T-helper 2 cell treated with Interferon-gamma antibody and Interleukin-4, amounts not matched to agents 100 ng/mL and 5 ng/mL, for 36 hours (primary cell): Measurements from ENCODE around the gene GRIK1. TPM values are rescaled to one million over a fixed set of nuclear protein-coding genes. Genes with fewer than 3 reads are reported as not detected.

ENCODE experiments used
- intact Hi-C: fragments of 100-400 bp; cut with micrococcal nuclease; formaldehyde crosslinking; loops from one replicate; pipeline ENCODE4 v1.15.1; 2023
- total RNA-seq: library from RNA; stranded (reverse); gene quantifications from 2 replicates; pipeline ENCODE4 v1.2.3, GENCODE V29; 2022

Gene GRIK1
- total RNA-seq, 1 donor from 2014 or later: not detected

- intact Hi-C loops: no loop called here
Measured at GRCh38 chr21:29719521-29719920, 220.3 kb downstream of the GRIK1 start.

GRCh38 chr21:29718081-29718815 lies 221.5 kb downstream of the GRIK1 start:
- intact Hi-C loops: no loop called here

DNA sequence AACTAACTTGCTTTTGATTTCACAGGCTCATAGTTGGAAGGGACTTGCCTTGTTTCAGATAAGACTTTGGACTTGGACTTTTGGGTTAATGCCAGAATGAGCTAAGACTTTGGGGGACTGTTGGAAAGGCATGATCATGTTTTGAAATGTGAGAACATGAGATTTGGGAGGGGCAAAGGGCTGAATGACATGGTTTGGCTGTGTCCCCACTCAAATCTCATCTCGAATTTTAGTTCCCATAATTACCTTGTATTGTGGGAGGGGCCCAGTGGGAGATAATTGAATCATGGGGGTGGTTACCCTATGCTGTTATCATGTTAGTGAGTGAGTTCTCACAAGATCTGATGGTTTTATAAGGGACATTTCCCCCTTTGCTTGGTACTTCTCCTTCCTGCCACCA lies 222.1 kb downstream of the GRIK1 start:
- intact Hi-C loops: no loop called here

DNA sequence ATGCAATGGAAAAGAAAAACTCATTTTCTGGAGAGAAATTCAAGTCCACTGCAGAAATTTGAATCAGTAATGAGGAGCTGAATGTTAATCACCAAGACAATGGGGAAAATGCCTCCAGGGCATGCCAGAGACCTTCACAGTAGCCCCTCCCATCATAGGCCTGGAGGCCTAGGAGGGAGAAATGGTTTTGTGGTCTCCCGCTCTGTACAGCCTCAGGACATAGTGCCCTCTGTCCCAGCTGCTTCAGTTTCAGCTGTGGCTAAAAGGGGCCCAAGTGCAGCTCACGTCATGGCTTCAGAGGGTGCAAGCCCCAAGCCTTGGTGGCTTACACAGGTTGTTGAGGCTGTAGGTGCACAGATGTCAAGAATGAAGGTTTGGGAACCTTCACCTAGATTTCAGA lies 223.0 kb downstream of the GRIK1 start:
- intact Hi-C loops: no loop called here

GRCh38 chr21:29715089-29715488 lies 224.7 kb downstream of the GRIK1 start:
- intact Hi-C loops: no loop called here

DNA sequence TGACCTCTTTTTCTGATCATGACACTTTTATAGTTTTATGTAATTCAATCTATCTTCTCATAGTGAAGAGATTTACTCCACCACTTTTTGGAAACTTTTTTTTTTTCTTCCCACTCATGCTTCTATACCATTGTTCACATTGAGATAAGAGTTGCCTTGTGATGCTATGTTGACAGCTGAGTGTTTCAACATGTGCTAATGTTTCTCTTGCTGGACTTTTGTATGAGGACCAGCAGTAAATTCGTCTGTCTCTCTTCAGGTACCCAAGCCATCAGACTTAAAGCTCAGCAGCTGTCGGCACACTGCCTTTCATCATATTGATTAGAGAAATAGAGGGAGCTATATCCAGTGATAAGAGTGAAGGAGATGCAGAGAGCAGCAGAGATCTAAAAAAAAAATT lies 227.0 kb downstream of the GRIK1 start:
- intact Hi-C loops: no loop called here

GRCh38 chr21:29711236-29711635 lies 228.6 kb downstream of the GRIK1 start:
- intact Hi-C loops: no loop called here

- intact Hi-C loops: no loop called here
Measured at GRCh38 chr21:29710498-29710897, 229.3 kb downstream of the GRIK1 start.

GRCh38 chr21:29708401-29708800 lies 231.4 kb downstream of the GRIK1 start:
- intact Hi-C loops: no loop called here

DNA sequence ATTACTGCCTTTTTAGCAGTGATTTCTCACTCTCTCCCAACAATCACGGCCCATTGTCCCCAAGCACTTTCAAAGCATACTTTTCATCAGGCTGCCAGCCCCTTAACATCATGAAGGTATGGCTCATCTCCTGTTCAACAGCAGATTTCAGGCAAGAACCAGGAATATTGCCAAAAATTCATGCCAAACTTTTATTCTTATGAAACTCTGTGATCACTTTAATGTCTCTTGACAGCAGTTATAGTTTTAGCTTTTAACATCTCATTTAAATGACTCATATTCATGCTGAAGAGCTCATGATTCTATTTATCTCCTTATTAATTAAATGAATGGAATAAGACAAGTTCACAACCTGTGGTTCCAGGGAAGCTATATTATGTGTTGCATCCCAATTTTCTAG lies 235.1 kb downstream of the GRIK1 start:
- intact Hi-C loops: no loop called here

DNA sequence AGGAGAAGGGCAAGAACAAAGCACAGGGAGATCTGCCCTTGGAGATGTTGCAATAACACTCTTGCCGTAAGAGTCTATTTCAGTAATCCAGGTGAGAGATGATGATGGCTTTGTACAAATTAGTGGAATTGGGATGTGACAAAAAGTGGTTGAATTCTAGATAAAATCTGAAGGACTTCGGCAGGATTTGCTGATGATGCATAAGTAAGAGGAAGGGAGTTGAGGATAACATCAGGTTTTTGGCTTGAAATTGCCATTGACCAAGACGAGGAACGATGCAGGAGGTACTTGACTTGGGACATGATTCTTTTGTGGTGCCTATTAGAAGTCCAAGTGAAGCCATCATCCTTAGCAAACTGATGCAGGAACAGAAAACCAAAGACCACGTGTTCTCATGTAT lies 238.1 kb downstream of the GRIK1 start:
- intact Hi-C loops: no loop called here

- intact Hi-C loops: no loop called here
Measured at GRCh38 chr21:29697555-29698193, 242.1 kb downstream of the GRIK1 start.

- intact Hi-C loops: no loop called here
Measured at GRCh38 chr21:29696937-29697336, 242.9 kb downstream of the GRIK1 start.

DNA sequence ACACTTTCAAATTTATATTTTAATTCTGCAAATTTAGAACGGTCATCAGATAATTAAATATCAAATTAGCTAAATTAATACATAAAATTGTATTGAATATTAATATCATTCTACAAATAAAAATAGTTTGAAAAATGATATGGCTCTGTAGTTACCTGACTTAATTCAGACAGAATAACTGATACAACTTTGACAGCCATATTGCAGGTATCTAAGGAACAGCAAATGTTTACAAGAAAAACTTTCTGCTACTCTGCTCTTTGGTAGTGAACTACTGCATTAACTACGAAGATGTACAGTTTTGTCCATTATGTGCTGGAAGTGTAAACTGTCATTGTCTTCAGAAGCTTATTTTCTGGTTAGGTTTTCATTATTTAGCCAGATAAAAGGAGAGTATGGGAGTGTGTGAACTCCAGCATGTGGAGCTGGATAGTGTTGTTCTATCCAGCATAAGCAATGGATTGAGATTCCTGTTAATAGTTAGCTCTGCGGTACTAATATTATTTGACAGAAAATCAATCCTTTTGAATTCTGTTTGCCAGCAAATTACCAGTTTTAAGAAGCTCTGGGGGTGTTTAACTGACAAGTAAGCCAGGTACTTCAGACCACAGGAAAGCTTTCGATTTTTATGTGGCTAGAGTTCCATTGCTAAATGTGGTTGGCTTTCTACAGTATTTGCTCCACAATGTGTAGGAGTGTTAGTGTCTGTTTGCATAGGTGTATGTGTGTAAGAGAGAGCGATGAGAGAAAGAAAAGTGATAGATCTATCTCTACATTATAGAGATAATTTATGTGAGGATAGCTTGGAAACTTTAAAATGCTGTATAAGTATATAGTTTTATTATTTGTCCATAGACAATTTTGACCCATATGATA lies 247.9 kb downstream of the GRIK1 start:
- intact Hi-C loops: no loop called here

- intact Hi-C loops: no loop called here
Measured at GRCh38 chr21:29689753-29690152, 250.0 kb downstream of the GRIK1 start.

DNA sequence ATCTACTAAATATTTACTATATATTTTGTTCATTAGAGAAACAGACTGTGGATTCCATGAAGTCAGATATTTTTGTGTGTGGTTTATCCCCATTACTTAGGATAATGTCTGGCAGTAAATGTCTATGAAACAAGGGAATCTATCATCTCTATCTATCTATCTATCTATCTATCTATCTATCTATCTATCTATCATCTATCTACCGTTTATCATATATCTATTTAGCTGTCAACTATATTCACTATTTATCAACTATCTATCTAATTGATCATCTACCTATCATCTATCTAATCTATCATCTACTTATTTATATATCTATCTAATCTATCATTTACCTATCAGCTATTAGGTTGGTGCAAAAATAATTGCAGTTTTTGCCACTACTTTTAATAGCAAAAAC lies 255.7 kb downstream of the GRIK1 start:
- intact Hi-C loops: no loop called here

GRCh38 chr21:29682800-29683199 lies 257.0 kb downstream of the GRIK1 start:
- intact Hi-C loops: no loop called here

- intact Hi-C loops: no loop called here
Measured at GRCh38 chr21:29680273-29680672, 259.5 kb downstream of the GRIK1 start.

GRCh38 chr21:29678626-29679025 lies 261.2 kb downstream of the GRIK1 start:
- intact Hi-C loops: no loop called here

- intact Hi-C loops: no loop called here
Measured at GRCh38 chr21:29677326-29677725, 262.5 kb downstream of the GRIK1 start.

DNA sequence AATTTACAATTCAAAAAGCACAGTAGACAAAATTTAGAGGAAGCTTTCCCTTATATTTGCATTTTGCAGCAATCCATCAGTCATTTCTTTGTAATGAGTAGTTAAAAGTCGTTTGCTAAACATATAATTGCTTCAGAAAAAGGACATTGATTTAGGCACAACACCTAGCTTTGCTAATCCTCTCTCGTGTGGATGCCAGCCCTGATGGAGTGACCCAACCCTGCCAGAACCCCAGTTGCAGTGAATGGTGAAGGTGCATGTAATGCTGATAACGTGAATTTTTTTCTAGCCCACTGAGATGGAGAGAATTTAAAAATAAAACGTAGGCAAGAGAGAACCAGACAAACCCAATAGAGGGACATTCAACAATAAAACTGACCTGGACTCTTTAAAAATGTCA lies 263.4 kb downstream of the GRIK1 start:
- intact Hi-C loops: no loop called here

DNA sequence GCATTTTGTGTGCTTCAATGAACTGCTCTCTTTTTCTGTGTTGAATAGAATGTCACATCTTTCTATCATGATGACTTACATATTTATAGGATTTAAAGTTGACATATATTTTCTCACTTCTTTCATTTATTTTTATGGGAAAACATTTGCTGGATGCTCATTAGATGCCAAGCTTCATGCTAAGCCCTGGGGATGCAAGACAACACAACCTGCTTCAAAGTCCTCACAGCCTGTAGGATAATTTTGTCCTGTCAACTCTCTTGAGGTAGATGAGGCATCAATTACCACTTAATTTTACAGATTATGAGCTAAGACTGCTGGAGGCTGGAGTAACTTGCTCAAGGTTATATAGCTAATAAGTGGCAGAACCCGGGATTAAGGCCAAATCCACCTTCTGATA lies 264.3 kb downstream of the GRIK1 start:
- intact Hi-C loops: no loop called here
